ENCODE measurements around the gene FHL3.
A peak's percentile ranks its signal among the peaks of the same experiment; 100 is the strongest.

The FHL3 gene

GRCh38 chr1:37998913-37999429 is 6.3 kb downstream of the FHL3 start:
- TF ChIP-seq CTCF (conservative IDR thresholded peaks at IDR 0.05): no peak
- no peak overlapping the region for H3K27ac ChIP-seq

- TF ChIP-seq CTCF (conservative IDR thresholded peaks at IDR 0.05): no peak
- H3K27ac ChIP-seq: no peak overlapping the region
Observed at GRCh38 chr1:37998089-37998808, 7.1 kb downstream of the FHL3 start.

- H3K27ac ChIP-seq: no peak overlapping the region
- no peak for TF ChIP-seq CTCF (conservative IDR thresholded peaks at IDR 0.05)
Observed at GRCh38 chr1:37997256-37998088, 7.8 kb downstream of the FHL3 start.

- H3K27ac ChIP-seq: no peak overlapping the region
- TF ChIP-seq CTCF (conservative IDR thresholded peaks at IDR 0.05): no peak
Observed at GRCh38 chr1:37995751-37996345, 9.5 kb downstream of the FHL3 start.

GRCh38 chr1:37994886-37995566 is 10.3 kb downstream of the FHL3 start:
- H3K27ac ChIP-seq: no peak overlapping the region
- no peak for TF ChIP-seq CTCF (conservative IDR thresholded peaks at IDR 0.05)

GRCh38 chr1:37989361-37989930 is 15.9 kb downstream of the FHL3 start:
- no peak for TF ChIP-seq CTCF (conservative IDR thresholded peaks at IDR 0.05)
- H3K27ac ChIP-seq: peak overlapping the region; percentile 80
